ENCODE data around the gene VOPP1.

VOPP1 gene

DNA sequence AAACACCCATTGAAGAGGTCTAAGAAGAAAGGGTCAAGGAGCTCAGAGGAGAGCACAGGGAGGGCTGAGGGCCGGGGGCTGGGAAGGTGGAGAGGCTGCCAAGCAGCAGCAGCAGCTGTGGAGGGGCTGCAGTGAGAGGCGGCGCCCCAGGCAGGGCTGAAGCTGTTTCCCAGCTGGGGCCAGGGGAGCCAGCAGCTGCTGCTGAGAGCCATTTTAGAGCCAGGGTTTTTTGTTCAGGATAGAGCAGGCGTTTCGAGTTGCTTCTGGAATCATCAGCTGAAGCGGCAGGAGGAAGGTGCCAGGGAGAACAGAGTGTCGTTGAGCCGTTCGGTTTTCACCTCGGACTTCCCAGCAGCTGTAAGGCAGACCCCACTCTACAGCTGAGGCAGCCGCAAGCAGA, 144.5 kb downstream of the VOPP1 start:
- DNase-seq: no peak

DNA sequence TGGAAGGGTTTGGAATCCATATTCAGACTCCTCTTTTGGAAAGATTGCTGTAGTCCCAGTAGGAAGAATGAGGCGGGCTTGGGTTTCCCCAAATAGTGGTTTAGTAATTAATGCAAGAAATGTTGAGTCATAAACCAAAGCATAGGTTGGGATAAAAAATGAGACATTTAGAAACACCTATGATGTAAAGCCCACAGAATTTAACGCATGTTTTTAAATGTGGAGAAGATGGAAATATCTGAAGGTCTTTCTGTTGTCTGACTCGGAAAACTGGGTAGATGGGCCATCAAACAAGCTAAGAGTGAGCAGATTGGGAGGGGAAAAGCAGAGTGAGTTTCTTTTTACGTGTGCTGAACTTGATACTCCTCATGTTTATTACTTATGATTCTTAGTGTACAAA, 145.0 kb downstream of the VOPP1 start:
- no peak for DNase-seq

DNA sequence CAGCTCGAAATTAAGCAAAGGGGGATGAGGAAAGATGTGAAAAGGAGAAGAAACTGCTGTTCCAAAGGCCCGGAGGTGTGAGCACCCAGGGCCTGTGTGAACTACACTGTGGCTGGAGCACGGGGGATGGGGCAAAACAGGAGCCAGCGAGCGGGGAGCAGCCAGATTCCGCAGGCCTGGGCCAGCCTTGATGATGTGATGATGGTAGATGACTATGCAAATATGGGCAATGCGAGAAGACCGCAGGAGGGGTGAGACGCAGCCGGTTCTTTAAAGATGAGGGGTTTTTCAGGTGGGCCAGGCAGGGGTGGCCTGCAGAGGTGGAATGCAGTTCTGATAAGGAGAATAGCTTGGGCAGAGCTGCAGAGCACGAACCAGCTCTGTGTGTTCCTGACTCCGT, 145.6 kb downstream of the VOPP1 start:
- DNase-seq: no peak

DNA sequence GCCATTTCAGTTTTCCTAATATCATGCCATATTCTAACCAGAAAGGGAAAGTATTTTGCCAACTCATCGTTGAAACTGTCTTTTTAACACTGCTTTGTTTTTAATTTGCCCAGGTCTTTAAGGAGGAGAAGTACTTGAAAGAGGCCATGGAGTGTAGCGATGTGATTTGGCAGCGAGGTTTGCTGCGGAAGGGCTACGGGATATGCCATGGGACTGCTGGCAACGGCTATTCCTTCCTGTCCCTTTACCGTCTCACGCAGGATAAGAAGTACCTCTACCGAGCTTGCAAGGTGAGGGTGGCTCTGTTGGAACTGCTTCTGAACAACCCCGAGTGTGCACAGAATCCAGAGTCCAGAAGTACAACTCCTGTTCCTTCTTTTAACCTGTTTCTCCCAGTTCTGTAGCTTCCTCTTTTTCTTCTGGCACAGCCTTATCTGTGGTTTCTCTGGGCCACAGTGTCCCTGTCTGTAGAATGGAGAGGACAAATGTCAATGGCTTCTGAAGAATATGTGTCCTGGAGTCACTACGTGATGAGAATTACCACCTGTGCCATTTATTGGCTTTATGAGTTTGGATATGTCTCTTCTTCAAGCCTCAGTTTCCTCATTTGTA, 147.1 kb downstream of the VOPP1 start:
- DNase-seq: no peak

DNA sequence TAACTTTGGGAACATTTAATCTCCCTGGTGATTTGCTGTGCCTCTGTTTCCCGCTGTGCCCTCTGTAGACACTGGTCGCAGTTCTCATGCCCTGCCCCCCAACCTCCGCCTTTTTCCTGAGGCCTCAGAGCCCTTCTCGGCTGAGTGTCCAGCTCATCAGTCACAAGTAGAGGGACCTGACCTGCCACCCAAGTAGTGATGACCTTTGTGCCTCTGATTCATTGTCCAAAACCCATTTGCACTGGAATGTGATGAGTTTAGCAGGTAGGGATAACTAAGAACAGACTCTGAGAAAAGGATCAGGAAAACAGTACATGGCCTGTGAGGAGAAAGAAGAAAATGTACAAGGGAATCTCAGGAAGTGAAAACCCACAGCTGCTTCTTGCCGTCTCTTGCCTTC, 148.4 kb downstream of the VOPP1 start:
- DNase-seq: no peak

DNA sequence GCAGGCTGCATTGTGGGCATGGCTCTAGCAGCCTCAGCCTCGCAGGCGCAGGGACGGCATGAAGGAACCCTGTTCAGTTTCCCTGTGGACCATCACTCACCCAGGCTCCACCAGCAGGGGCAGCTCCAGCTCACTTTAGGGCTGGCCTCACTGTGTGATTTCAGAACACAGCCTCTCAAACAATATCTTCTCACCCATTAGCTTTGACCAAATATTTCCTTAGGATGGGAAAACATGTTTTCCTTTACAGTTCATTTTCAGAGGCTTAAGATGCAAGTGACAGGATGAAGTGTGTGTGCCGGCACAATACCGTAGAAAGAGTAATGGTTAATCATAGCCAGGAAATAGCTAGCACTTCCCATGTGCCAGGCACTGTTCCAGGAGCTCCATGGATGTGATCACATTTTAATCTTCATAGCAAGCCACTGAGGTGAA, 149.0 kb downstream of the VOPP1 start:
- DNase-seq: no peak
